ENCODE results near the gene RELB.
"Not testable (repeated sequence)": the region's sequence is repeated elsewhere in the genome, so short reads cannot be mapped to it uniquely, and the experiment has no call there.

RELB gene

GRCh38 chr19:44988273-44988672 is 13.0 kb upstream of the RELB start:
- DNase-seq = no peak

- no peak for DNase-seq
Observed at GRCh38 chr19:44988896-44989556, 12.2 kb upstream of the RELB start.

GRCh38 chr19:44990459-44990858 is 10.8 kb upstream of the RELB start:
- DNase-seq = no peak

GRCh38 chr19:44990966-44991365 is 10.3 kb upstream of the RELB start:
- DNase-seq = no peak

- DNase-seq = no peak
Observed at GRCh38 chr19:44992336-44993163, 8.7 kb upstream of the RELB start.

GRCh38 chr19:44993526-44993925 is 7.7 kb upstream of the RELB start:
- no peak for DNase-seq

GRCh38 chr19:44993926-44994537 is 7.2 kb upstream of the RELB start:
- no peak for DNase-seq

GRCh38 chr19:44998025-44998424 is 3.2 kb upstream of the RELB start:
- DNase-seq = no peak

- not testable (repeated sequence) for DNase-seq
Observed at GRCh38 chr19:44999131-44999925, 1.9 kb upstream of the RELB start.

GRCh38 chr19:45000665-45001064 is 599 bp upstream of the RELB start:
- DNase-seq = not testable (repeated sequence)

GRCh38 chr19:45003485-45003884 is 2.2 kb downstream of the RELB start:
- no peak for DNase-seq

GRCh38 chr19:45005787-45006186 is 4.5 kb downstream of the RELB start:
- DNase-seq = no peak

- DNase-seq = no peak
Observed at GRCh38 chr19:45008552-45008951, 7.3 kb downstream of the RELB start.

GRCh38 chr19:45009625-45010255 is 8.5 kb downstream of the RELB start:
- DNase-seq = no peak

- no peak for DNase-seq
Observed at GRCh38 chr19:45010306-45010705, 9.0 kb downstream of the RELB start.

GRCh38 chr19:45011959-45012358 is 10.7 kb downstream of the RELB start:
- no peak for DNase-seq

- DNase-seq = no peak
Observed at GRCh38 chr19:45016388-45017314, 15.4 kb downstream of the RELB start.

GRCh38 chr19:45019187-45019586 is 17.9 kb downstream of the RELB start:
- DNase-seq = no peak

- no peak for DNase-seq
Observed at GRCh38 chr19:45020071-45020470, 18.8 kb downstream of the RELB start.

GRCh38 chr19:45021971-45022370 is 20.7 kb downstream of the RELB start:
- DNase-seq = no peak

GRCh38 chr19:45023048-45023447 is 21.8 kb downstream of the RELB start:
- DNase-seq = no peak
